ENCODE measurements around the gene CAVIN4.

GRCh38 chr9:100598641-100599145, 20.8 kb downstream of the CAVIN4 start:
- TF ChIP-seq CTCF (IDR thresholded peaks at IDR 0.05; ENCODE audit: extremely low read depth in 1 of 2, insufficient read depth in 1 of 2, low read depth in 1 of 2, low read length in 2 of 2) (no peak), POLR2A (IDR thresholded peaks at IDR 0.05; ENCODE audit: low read depth, low read length) (peak; percentile 74), POLR2AphosphoS5 (IDR thresholded peaks at IDR 0.05; ENCODE audit: insufficient read depth, low read depth, low read length) (peak; percentile 39), MYC (IDR thresholded peaks at IDR 0.05; ENCODE audit: low read depth, low read length) (no peak), MAX (IDR thresholded peaks at IDR 0.05; ENCODE audit: insufficient read depth, insufficient read length) (no peak)
